Measurements from ENCODE around the gene CORIN. TPM values are rescaled to one million over a fixed set of nuclear protein-coding genes. Genes with fewer than 3 reads are reported as not detected.

The CORIN gene
- total RNA-seq, 1 experiment from 2014 or later, result not detected

DNA sequence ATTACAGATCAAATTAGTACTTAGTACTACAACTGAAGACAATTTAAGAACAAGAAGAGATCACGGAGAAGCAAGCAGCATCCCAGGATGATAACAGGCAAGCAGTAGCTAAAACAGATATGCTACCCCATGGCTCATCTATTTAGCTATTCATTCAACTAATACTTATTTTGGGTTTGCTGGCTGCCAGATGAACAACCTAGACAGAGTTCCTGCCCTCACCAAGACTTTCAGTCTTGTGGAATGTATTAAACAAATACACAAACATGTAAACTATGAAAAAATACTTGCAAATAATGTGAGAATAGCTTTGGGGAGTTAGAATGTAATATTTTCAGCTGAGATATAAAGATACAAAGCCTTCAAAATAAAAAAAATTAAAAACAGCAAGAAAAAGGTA lies 2.4 kb upstream of the CORIN start:
- H3K4me1 ChIP-seq (ENCODE audit: insufficient read depth, low read length, poor library complexity, severe bottlenecking), result peaks cover 11% of the 10 kb centered on the region
- TF ChIP-seq EZH2 (IDR thresholded peaks at IDR 0.05; ENCODE audit: borderline replicate concordance, low read depth, low read length, poor library complexity, severe bottlenecking), result no peak
- TF ChIP-seq, protein P1, sequence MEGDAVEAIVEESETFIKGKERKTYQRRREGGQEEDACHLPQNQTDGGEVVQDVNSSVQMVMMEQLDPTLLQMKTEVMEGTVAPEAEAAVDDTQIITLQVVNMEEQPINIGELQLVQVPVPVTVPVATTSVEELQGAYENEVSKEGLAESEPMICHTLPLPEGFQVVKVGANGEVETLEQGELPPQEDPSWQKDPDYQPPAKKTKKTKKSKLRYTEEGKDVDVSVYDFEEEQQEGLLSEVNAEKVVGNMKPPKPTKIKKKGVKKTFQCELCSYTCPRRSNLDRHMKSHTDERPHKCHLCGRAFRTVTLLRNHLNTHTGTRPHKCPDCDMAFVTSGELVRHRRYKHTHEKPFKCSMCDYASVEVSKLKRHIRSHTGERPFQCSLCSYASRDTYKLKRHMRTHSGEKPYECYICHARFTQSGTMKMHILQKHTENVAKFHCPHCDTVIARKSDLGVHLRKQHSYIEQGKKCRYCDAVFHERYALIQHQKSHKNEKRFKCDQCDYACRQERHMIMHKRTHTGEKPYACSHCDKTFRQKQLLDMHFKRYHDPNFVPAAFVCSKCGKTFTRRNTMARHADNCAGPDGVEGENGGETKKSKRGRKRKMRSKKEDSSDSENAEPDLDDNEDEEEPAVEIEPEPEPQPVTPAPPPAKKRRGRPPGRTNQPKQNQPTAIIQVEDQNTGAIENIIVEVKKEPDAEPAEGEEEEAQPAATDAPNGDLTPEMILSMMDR (conservative IDR thresholded peaks at IDR 0.05; ENCODE audit: low read depth, low read length), result no peak
- no peak overlapping the region for H3K27ac ChIP-seq (ENCODE audit: low read depth, low read length, poor library complexity, severe bottlenecking)
- intact Hi-C loops (cut with micrococcal nuclease; ENCODE audit: unreplicated experiment), result no loop called here
- no TSS peak for BruUV-seq (replicated peaks)
- DNase-seq (ENCODE audit: low spot score), result no peak
- H3K27me3 ChIP-seq (replicated peaks; ENCODE audit: insufficient read depth, low read depth, low read length, poor library complexity), result no peaks in the 10 kb centered on the region
- CTCF ChIA-PET, result no interaction called here
- POLR2A ChIA-PET (ENCODE audit: low non-redundant PET), result no interaction called here
- H3K36me3 ChIP-seq (ENCODE audit: insufficient read depth, low read length, poor library complexity, severe bottlenecking), result no peaks in the 10 kb centered on the region
- no peak overlapping the region for H3K4me3 ChIP-seq (ENCODE audit: low read depth, low read length, poor library complexity, severe bottlenecking)
- H3K9me3 ChIP-seq (ENCODE audit: low read depth, low read length, poor library complexity, severe bottlenecking), result no peaks in the 10 kb centered on the region

DNA sequence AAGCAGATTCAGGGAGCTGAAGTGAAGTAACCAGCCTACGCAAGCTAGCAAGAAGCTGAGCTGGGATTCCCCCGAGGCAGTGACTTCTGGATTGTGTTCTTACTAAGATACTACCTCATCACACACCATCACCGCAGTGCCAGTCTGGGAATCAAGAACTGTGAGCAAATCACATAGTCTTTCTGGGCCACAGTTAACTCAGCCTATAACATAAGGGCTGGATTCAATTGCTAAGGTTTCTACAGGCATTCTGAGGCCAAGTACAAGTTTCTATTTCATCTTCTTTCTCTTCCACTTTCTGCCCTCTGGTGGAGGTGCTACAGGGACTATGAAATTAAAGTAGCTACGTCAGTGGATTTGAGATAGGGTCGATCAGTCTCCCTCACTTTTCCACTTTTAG lies 1.4 kb upstream of the CORIN start:
- H3K9me3 ChIP-seq (ENCODE audit: low read depth, low read length, poor library complexity, severe bottlenecking), result no peaks in the 10 kb centered on the region
- no peak overlapping the region for H3K27ac ChIP-seq (ENCODE audit: low read depth, low read length, poor library complexity, severe bottlenecking)
- H3K4me3 ChIP-seq (ENCODE audit: low read depth, low read length, poor library complexity, severe bottlenecking), result no peak overlapping the region
- no peaks in the 10 kb centered on the region for H3K27me3 ChIP-seq (replicated peaks; ENCODE audit: insufficient read depth, low read depth, low read length, poor library complexity)
- peaks cover 11% of the 10 kb centered on the region for H3K4me1 ChIP-seq (ENCODE audit: insufficient read depth, low read length, poor library complexity, severe bottlenecking)
- no peaks in the 10 kb centered on the region for H3K36me3 ChIP-seq (ENCODE audit: insufficient read depth, low read length, poor library complexity, severe bottlenecking)
- no TSS peak for BruUV-seq (replicated peaks)
- intact Hi-C loops (cut with micrococcal nuclease; ENCODE audit: unreplicated experiment), result loop anchor here (5.0 kb wide), 1 partner anchor 172 kb away; no protein-coding TSS in a partner anchor
- DNase-seq (ENCODE audit: low spot score), result peak; percentile 48
- TF ChIP-seq, protein P1 (conservative IDR thresholded peaks at IDR 0.05; ENCODE audit: low read depth, low read length), result peak; percentile 51
- TF ChIP-seq EZH2 (IDR thresholded peaks at IDR 0.05; ENCODE audit: borderline replicate concordance, low read depth, low read length, poor library complexity, severe bottlenecking), result no peak
- ChIA-PET CTCF (interaction anchor here (0.9 to 1.3 kb wide), 3 partner anchors 9 to 135 kb away, joined by 3 to 8 read pairs (median 3); no protein-coding TSS in a partner anchor), POLR2A (ENCODE audit: low non-redundant PET) (no interaction called here)

DNA sequence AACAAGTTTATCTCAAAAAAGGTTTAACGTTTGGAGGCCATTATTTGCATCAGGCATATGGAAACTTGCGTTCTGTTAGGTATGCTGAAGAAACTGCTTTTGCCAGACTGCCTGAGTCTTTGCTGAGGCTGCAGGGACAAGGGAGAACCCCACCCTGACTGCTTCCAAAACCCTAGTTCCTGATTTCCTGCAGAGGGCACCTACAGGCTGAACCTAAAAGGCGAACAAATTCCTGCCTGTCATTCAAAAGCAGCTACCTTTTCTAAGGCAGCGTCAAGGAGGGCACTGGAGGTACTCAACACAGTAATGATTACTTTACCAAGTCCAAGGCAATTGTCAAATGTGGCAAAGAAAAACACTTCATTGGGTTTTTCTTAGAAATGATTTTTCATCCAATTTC lies 578 bp upstream of the CORIN start:
- Histone ChIP-seq H3K36me3 (ENCODE audit: insufficient read depth, low read length, poor library complexity, severe bottlenecking) (no peaks in the 10 kb centered on the region), H3K9me3 (ENCODE audit: low read depth, low read length, poor library complexity, severe bottlenecking) (peaks cover 2% of the 10 kb centered on the region), H3K4me1 (ENCODE audit: insufficient read depth, low read length, poor library complexity, severe bottlenecking) (peaks cover 11% of the 10 kb centered on the region), H3K27me3 (replicated peaks; ENCODE audit: insufficient read depth, low read depth, low read length, poor library complexity) (no peaks in the 10 kb centered on the region), H3K27ac (ENCODE audit: low read depth, low read length, poor library complexity, severe bottlenecking) (no peak overlapping the region), H3K4me3 (ENCODE audit: low read depth, low read length, poor library complexity, severe bottlenecking) (no peak overlapping the region)
- ChIA-PET CTCF (interaction anchor here (1.3 kb wide), 2 partner anchors 8 to 134 kb away, joined by 3 to 8 read pairs; no protein-coding TSS in a partner anchor), POLR2A (ENCODE audit: low non-redundant PET) (no interaction called here)
- TF ChIP-seq, protein P1 (conservative IDR thresholded peaks at IDR 0.05; ENCODE audit: low read depth, low read length), result no peak
- no peak for TF ChIP-seq EZH2 (IDR thresholded peaks at IDR 0.05; ENCODE audit: borderline replicate concordance, low read depth, low read length, poor library complexity, severe bottlenecking)
- no peak for DNase-seq (ENCODE audit: low spot score)
- intact Hi-C loops (cut with micrococcal nuclease; ENCODE audit: unreplicated experiment), result loop anchor here (5.0 kb wide), 1 partner anchor 171 kb away; no protein-coding TSS in a partner anchor
- no TSS peak for BruUV-seq (replicated peaks)

Measured in A673 (cell line).